Left kidney (tissue), 2 donors: ENCODE measurements around the gene OR10A5. TPM values are rescaled to one million over a fixed set of nuclear protein-coding genes. Genes with fewer than 3 reads are reported as not detected.
"Not testable (repeated sequence)": the region's sequence is repeated elsewhere in the genome, so short reads cannot be mapped to it uniquely, and the experiment has no call there.

ENCODE experiments used
- DNase-seq: peaks from one replicate; pipeline ENCODE4 v3.0.0-alpha.2; 2013
- polyA plus RNA-seq: library from polyadenylated mRNA; unstranded; fragments of 120-200 nt; gene quantifications from one replicate; pipeline ENCODE4 v1.2.1, GENCODE V29; 2013; ENCODE audit not compliant: insufficient read length

The OR10A5 gene
- polyA plus RNA-seq, 1 donor, result not detected

DNA sequence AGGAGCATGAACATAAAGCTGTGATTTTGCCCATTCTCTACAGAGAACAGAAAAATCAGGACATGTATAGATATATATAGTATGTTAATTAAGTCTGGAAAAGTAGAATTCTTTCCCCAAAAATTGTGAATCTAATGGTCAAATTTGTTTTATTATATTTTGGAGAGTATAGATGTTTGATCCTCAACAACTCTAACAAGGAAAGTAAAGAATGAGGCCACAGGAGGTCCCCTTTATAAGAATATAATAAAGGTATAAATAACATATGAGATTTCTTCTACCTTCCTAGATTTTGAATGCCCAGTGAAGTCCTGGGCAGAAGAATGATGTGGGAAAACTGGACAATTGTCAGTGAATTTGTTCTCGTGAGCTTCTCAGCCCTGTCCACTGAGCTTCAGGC, 30.8 kb downstream of the OR10A5 start, which contains the start of gene OR10A4:
TSS of gene OR10A4 (plus strand) at position 301 of the 400 bp plus-strand sequence. CDS start at position 324, 23 bp downstream.
- no peak for DNase-seq

GRCh38 chr11:6876914-6877313, 31.4 kb downstream of the OR10A5 start:
- no peak for DNase-seq

DNA sequence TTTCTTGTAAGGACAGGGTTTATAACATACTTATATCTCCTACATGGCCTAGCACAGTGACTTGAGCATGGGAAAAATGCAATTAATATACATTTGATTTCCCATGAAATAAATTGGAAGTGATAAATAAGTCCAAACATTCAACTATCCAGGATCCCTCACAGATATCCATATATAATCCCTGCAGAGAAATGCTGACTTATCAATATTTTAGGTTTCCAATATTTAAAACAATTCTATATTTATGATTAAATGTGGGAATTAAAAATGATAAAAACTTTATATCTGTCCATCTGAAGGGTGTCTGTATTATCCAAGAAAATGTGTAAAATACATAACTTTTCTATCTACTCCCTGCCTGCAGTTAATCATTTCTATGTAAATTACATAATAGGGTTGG, 37.3 kb downstream of the OR10A5 start:
- no peak for DNase-seq

GRCh38 chr11:6887711-6888110, 42.2 kb downstream of the OR10A5 start:
- not testable (repeated sequence) for DNase-seq

DNA sequence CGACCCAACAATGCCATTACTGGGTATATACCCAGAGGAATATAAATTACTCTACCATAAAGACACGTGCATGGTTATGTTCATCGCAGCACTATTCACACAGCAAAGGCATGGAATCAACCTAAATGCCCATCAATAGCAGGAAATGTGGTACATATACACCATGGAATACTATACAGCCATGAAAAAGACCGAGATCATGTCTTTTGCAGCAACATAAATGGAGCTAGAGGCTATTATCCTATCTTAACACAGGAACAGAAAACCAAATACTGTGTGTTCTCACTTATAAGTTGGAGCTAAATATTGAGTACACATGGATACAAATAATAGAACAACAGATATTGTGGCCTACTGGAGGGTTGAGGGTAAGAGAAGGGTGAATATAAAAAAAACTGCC, 43.3 kb downstream of the OR10A5 start:
- no peak for DNase-seq

- no peak for DNase-seq
Observed at GRCh38 chr11:6889835-6890234, 44.4 kb downstream of the OR10A5 start.

- DNase-seq, result no peak
Observed at GRCh38 chr11:6892400-6892799, 46.9 kb downstream of the OR10A5 start, which contains the start of gene OR2D2. OR2D2 (minus strand) TSS chr11:6892500; CDS start chr11:6892500, 0 bp downstream.

DNA sequence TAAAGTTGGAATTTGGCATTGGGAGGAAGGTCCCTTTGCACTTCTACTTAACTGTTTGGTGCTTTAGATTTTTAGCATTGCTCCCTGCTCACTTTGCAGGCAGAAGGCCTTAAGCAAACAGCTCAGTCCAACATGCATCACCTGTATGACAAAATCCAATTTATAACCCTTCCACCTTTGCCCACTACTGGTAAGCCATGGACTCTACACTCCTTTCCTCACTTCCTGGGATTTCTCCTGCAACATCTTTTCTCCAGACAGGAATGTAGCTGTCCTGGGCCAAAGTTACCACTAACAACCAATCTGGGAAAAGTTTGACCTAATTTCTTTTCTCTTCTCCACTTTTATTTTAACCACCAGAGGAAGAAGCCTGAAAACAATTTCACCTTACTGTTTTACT, 48.6 kb downstream of the OR10A5 start:
- no peak for DNase-seq

DNA sequence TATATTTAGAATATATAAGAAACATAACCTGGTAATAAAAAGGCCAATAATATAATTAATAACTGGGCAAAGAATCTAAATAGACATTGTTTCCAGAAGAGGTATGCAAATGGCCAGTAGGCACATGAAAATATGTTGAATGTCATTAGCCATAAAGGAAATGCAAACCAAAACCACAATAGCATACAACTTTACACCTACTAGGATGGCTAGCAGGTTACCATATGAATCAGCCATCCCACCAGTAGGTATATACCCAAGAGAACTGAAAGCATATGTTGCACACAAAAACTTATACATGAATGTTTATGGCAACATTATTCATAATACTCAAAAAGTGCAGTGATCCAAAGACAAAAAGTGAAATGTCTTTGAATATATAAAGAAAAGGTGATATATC, 49.5 kb downstream of the OR10A5 start:
- no peak for DNase-seq

Other genes starting within 250 kb of the OR10A5 start
- 21.2 TPM for gene RRP8, start 242.1 kb upstream of the OR10A5 start, polyA plus RNA-seq
- 145 TPM for gene ILK, start 241.9 kb upstream of the OR10A5 start, polyA plus RNA-seq
- 67.1 TPM for gene TAF10, start 233.5 kb upstream of the OR10A5 start, polyA plus RNA-seq
- 121 TPM for gene TPP1, start 226.3 kb upstream of the OR10A5 start, polyA plus RNA-seq
- gene DCHS1, start 189.9 kb upstream of the OR10A5 start, polyA plus RNA-seq, result 36.1 TPM
- gene MRPL17, start 162.3 kb upstream of the OR10A5 start, polyA plus RNA-seq, result 61.2 TPM
- 0.07 TPM for gene OR2AG2, start 73.7 kb upstream of the OR10A5 start, polyA plus RNA-seq
- gene OR2AG1, start 62.7 kb upstream of the OR10A5 start, polyA plus RNA-seq, result 0.10 TPM
- gene OR6A2, start 46.0 kb upstream of the OR10A5 start, polyA plus RNA-seq, result 0.07 TPM
- gene OR10A2, start 17.4 kb downstream of the OR10A5 start, polyA plus RNA-seq, result 0.08 TPM
- not detected for gene OR10A4, start 30.9 kb downstream of the OR10A5 start, polyA plus RNA-seq
- gene OR2D2, start 46.8 kb downstream of the OR10A5 start, polyA plus RNA-seq, result not detected
- not detected for gene OR2D3, start 75.3 kb downstream of the OR10A5 start, polyA plus RNA-seq
- gene ZNF215, start 80.7 kb downstream of the OR10A5 start, polyA plus RNA-seq, result 4.6 TPM
- gene ZNF214, start 174.7 kb downstream of the OR10A5 start, polyA plus RNA-seq, result 14.0 TPM
- gene NLRP14, start 174.8 kb downstream of the OR10A5 start, polyA plus RNA-seq, result 0.83 TPM
- 0.07 TPM for gene RBMXL2, start 243.3 kb downstream of the OR10A5 start, polyA plus RNA-seq